ENCODE measurements around the gene DBN1.

Gene DBN1

DNA sequence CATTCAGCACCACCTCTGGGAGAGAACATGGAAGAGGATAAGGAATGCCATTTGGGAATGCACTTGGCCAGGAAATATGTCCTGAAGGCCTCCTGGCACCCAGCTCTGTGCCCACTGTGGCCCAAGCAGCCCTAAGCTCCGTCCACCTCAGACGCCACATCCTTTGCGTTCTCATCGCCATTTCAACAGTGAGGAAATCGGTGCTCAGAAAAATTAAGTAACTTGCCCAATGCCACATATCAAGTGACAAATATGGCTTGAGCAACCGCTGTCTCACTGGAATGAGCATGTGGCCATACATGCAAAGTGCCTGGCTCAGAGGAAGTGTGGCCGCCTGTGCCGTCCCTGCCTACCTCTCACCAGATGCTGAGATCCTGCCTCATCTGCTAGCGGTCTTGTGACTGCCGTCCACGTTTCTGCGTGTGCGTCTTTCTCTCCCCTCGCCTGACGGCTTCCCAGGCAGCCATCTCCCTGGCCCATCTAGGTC, 37.2 kb upstream of the DBN1 start:
- TF ChIP-seq, protein P1, sequence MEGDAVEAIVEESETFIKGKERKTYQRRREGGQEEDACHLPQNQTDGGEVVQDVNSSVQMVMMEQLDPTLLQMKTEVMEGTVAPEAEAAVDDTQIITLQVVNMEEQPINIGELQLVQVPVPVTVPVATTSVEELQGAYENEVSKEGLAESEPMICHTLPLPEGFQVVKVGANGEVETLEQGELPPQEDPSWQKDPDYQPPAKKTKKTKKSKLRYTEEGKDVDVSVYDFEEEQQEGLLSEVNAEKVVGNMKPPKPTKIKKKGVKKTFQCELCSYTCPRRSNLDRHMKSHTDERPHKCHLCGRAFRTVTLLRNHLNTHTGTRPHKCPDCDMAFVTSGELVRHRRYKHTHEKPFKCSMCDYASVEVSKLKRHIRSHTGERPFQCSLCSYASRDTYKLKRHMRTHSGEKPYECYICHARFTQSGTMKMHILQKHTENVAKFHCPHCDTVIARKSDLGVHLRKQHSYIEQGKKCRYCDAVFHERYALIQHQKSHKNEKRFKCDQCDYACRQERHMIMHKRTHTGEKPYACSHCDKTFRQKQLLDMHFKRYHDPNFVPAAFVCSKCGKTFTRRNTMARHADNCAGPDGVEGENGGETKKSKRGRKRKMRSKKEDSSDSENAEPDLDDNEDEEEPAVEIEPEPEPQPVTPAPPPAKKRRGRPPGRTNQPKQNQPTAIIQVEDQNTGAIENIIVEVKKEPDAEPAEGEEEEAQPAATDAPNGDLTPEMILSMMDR (IDR thresholded peaks at IDR 0.05; ENCODE audit: low read depth, low read length), result no peak
- H3K27me3 ChIP-seq, result no peaks in the 10 kb centered on the region
- peaks cover 56% of the 10 kb centered on the region for H3K36me3 ChIP-seq
- peaks cover 5% of the 10 kb centered on the region for H3K4me1 ChIP-seq
- no peak for DNase-seq
- H3K4me3 ChIP-seq (ENCODE audit: low read depth, low read length), result no peak overlapping the region
- no peaks in the 10 kb centered on the region for H3K9me3 ChIP-seq

DNA sequence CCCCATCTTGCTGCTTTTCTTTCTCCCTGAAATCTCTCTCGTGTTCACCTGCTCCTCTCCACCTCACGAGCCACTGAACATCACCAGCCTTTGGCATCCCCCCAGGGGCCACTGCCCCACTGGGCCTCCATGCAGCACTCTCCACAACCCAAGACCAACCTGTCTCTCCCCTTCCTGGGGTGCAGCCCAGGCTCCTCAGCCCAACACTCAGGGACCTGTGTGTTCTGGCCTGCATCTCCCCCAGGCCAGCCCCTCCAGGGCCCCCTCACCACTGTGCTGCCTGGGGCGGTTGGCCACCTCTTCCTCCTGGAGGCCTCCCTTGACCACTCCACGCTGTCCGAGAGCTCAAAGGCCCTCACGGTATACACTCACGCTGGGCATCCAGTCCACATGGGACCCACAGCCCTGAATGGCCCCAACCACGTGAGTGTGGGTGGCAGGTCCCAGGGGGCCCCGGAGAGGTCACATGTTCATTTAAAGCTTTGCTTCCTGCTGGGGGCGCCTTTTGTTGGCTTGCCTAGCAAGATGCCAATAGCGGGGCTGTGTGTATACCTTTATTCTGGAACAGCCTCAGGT, 36.6 kb upstream of the DBN1 start:
- DNase-seq, result peak; percentile 30
- Histone ChIP-seq H3K4me3 (ENCODE audit: low read depth, low read length) (no peak overlapping the region), H3K9me3 (no peaks in the 10 kb centered on the region), H3K36me3 (peaks cover 51% of the 10 kb centered on the region), H3K4me1 (peaks cover 5% of the 10 kb centered on the region), H3K27me3 (no peaks in the 10 kb centered on the region)
- TF ChIP-seq, protein P1 (IDR thresholded peaks at IDR 0.05; ENCODE audit: low read depth, low read length), result no peak

DNA sequence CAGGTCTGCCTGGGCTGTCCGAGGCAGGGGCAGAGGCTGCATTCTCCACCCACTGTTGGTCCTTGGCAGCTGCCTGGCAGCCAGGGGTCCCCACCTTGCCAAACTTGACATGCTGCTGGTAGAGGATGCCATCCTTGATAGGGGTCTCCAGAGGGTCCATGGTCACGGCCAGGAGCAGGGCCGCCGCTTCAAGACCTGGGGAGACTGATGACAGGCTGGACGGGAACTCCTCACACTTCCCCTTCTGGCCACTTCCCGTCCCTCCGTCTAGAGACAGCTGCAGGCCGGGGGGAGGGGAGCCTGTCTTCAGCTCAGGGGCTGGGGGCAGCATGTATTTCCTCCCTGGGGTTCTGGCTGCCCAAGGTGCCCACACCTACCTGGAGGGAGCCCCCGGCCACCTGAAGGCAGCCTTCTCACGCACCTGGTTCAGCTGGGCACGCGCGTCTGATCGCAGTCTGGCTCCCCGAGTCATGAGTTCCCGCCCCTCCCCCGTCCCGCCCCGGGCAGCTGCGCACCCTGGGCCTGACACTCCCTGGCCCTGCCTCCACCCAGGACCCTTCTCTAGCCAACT, 36.0 kb upstream of the DBN1 start, which contains the start of gene DOK3:
DOK3 (minus strand) TSS at position 446 of the 571 bp plus-strand sequence; CDS start at position 160, 286 bp downstream.
- peaks cover 45% of the 10 kb centered on the region for H3K36me3 ChIP-seq
- TF ChIP-seq, protein P1 (IDR thresholded peaks at IDR 0.05; ENCODE audit: low read depth, low read length), result no peak
- peaks cover 5% of the 10 kb centered on the region for H3K4me1 ChIP-seq
- H3K4me3 ChIP-seq (ENCODE audit: low read depth, low read length), result no peak within 1 kb of the TSS
- H3K9me3 ChIP-seq, result no peaks in the 10 kb centered on the region
- DNase-seq, result peak; percentile 51
- no peaks in the 10 kb centered on the region for H3K27me3 ChIP-seq

DNA sequence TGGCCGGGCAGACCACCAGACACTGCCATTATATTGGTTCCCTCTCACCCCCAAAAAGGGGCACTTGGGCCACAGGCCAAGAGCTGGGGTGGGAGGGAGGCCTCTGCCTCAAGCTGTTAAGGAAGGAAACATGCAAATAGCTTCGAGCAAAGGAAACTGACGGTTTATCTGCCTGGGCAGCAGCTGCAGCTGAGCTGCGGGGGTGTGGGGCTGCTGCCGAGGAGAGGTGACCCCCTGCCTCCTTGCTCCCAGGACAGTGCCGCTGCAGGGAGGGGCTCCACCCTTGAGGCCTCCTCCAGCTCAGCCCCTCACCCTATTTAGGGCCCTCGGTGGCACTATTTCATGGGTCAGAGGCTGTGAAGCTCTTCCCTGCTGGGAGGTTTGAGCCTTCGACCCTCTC, 35.4 kb upstream of the DBN1 start:
- peaks cover 39% of the 10 kb centered on the region for H3K36me3 ChIP-seq
- H3K27me3 ChIP-seq, result no peaks in the 10 kb centered on the region
- H3K4me3 ChIP-seq (ENCODE audit: low read depth, low read length), result no peak overlapping the region
- TF ChIP-seq, protein P1 (IDR thresholded peaks at IDR 0.05; ENCODE audit: low read depth, low read length), result no peak
- no peaks in the 10 kb centered on the region for H3K9me3 ChIP-seq
- DNase-seq, result no peak
- peaks cover 5% of the 10 kb centered on the region for H3K4me1 ChIP-seq

DNA sequence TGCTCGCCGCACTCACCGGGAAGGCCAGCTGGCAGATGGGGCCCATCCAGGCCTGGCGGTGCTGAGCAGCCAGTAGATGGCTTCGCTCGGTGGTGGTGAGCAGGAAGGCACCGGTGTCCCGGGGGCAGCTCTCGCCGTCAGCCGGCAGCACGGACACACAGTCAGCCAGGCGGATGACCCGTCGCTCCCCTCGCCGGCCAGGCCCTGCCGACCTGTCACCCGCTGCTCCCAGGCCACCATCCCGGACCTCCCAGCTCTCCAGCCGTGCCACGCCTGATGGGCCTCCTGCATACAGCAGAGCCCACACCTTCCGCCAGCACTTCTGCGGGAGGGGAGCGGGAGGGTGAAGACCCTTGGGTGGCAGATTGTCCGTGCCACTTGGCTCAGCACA, 34.8 kb upstream of the DBN1 start:
- peaks cover 32% of the 10 kb centered on the region for H3K36me3 ChIP-seq
- TF ChIP-seq, protein P1 (IDR thresholded peaks at IDR 0.05; ENCODE audit: low read depth, low read length), result no peak
- H3K4me1 ChIP-seq, result peaks cover 5% of the 10 kb centered on the region
- no peak overlapping the region for H3K4me3 ChIP-seq (ENCODE audit: low read depth, low read length)
- H3K27me3 ChIP-seq, result no peaks in the 10 kb centered on the region
- H3K9me3 ChIP-seq, result no peaks in the 10 kb centered on the region
- no peak for DNase-seq

DNA sequence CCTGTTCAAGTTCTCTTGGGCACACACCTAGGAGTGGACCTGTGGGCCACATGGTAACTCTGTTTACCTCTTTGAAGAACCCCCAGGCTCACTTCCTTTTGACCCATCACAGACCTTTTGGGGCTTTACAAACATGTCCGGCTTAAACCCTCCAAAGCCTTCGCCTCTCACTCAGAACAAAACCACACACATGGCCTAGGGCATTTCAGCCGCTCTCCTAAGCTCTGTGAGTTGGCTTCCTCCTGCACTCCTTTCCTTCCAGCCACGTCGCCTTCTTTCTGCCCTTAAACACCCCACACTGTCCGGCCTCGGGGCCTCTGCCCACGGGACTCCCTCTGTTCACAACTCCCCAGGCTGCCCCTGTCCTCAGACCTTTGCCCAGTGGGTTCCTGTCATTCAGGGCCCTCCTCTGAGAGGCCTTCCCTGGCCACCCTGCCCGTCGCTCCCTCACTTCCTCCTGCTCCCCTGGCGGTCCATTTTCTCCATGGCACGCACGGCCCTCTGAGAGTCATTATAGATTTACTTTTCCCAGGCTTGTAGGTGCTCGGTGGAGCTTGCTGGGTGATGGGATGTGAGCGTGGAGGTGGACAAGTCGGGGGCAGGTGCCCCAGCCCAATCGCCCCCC, 34.3 kb upstream of the DBN1 start:
- H3K4me3 ChIP-seq (ENCODE audit: low read depth, low read length), result no peak overlapping the region

More for the DNA sequence above, 34.3 kb upstream of the DBN1 start:
- TF ChIP-seq, protein P1 (IDR thresholded peaks at IDR 0.05; ENCODE audit: low read depth, low read length), result no peak
- Histone ChIP-seq H3K4me1 (peaks cover 11% of the 10 kb centered on the region), H3K36me3 (peaks cover 27% of the 10 kb centered on the region), H3K9me3 (no peaks in the 10 kb centered on the region), H3K27me3 (no peaks in the 10 kb centered on the region)
- no peak for DNase-seq

Data from BE2C (cell line).